HG02642 (cell line): Measurements from ENCODE around the gene MAD1L1.

Source experiments
- ATAC-seq: cut with Tn5 transposase; IDR thresholded peaks from one replicate; pipeline ENCODE4 v1.9.1; 2021; ENCODE audit warnings: mild to moderate bottlenecking; ENCODE audit not compliant: unreplicated experiment, poor library complexity

The MAD1L1 gene

GRCh38 chr7:1767524-1767923 is 465.2 kb downstream of the MAD1L1 start:
- no peak for ATAC-seq
